MM.1S (cell line): ENCODE measurements around the gene ATP8A1.

ENCODE experiments used
- DNase-seq: peaks from one replicate; pipeline ENCODE4 v3.0.0-alpha.2; 2015
- H2AFZ ChIP-seq: fragments of 300-600 bp; sonication (generic); 2 replicates; pipeline ENCODE4 v1.6.0; 2016; ENCODE audit warnings: antibody characterized with exemption, low read length
- H3F3A ChIP-seq: fragments of 300-600 bp; sonication (generic); 2 replicates; pipeline ENCODE4 v1.6.1; 2016; ENCODE audit warnings: mild to moderate bottlenecking, antibody characterized with exemption, low read length, moderate library complexity, mixed read lengths; ENCODE audit not compliant: insufficient read depth
- H3K27ac ChIP-seq: fragments of 300-600 bp; sonication (generic); 2 replicates; pipeline ENCODE4 v1.5.1; 2016; ENCODE audit warnings: mild to moderate bottlenecking, low read length
- H3K27me3 ChIP-seq: fragments of 300-600 bp; sonication (generic); replicated peaks from 2 replicates; pipeline ENCODE4 v1.6.0; 2016; ENCODE audit warnings: low read length; ENCODE audit not compliant: insufficient read depth
- H3K36me3 ChIP-seq: fragments of 300-600 bp; sonication (generic); replicated peaks from 2 replicates; pipeline ENCODE4 v1.6.1; 2016; ENCODE audit warnings: mild to moderate bottlenecking, low read length, mixed read lengths; ENCODE audit not compliant: insufficient read depth
- H3K4me1 ChIP-seq: fragments of 300-600 bp; sonication (generic); 2 replicates; pipeline ENCODE4 v1.6.1; 2016; ENCODE audit warnings: low read length, mixed read lengths
- H3K4me2 ChIP-seq: fragments of 300-600 bp; sonication (generic); 2 replicates; pipeline ENCODE4 v1.6.0; 2016; ENCODE audit warnings: low read depth, low read length
- H3K4me3 ChIP-seq: fragments of 300-600 bp; sonication (generic); 2 replicates; pipeline ENCODE4 v1.5.1; 2016; ENCODE audit warnings: low read length, mixed read lengths
- H3K79me2 ChIP-seq: fragments of 300-600 bp; sonication (generic); 2 replicates; pipeline ENCODE4 v1.6.1; 2016; ENCODE audit warnings: mixed run types, low read length, mixed read lengths
- H3K9ac ChIP-seq: fragments of 300-600 bp; sonication (generic); 2 replicates; pipeline ENCODE4 v1.6.1; 2016; ENCODE audit warnings: low read length, mixed read lengths
- H3K9me2 ChIP-seq: fragments of 300-600 bp; sonication (generic); replicated peaks from 2 replicates; pipeline ENCODE4 v1.6.1; 2016; ENCODE audit warnings: mild to moderate bottlenecking, low read length, mixed read lengths; ENCODE audit not compliant: insufficient read depth
- H3K9me3 ChIP-seq: fragments of 300-600 bp; sonication (generic); replicated peaks from 2 replicates; pipeline ENCODE4 v1.6.1; 2016; ENCODE audit warnings: mild to moderate bottlenecking, low read length, mixed read lengths; ENCODE audit not compliant: insufficient read depth
- H4K20me1 ChIP-seq: fragments of 300-600 bp; sonication (generic); 2 replicates; pipeline ENCODE4 v1.6.1; 2016; ENCODE audit warnings: mild to moderate bottlenecking, low read length, moderate library complexity, mixed read lengths; ENCODE audit not compliant: insufficient read depth
- CTCF ChIP-seq: fragments of 300-600 bp; sonication (generic); IDR thresholded peaks from 2 replicates; pipeline ENCODE4 v1.5.1; 2016; ENCODE audit warnings: antibody characterized with exemption, low read length, mixed read lengths
- EZH2 ChIP-seq: fragments of 300-600 bp; sonication (generic); optimal IDR thresholded peaks from 2 replicates; pipeline ENCODE3; 2017; ENCODE audit warnings: low read depth, mild to moderate bottlenecking, antibody characterized with exemption, low read length, mixed read lengths
- EZH2phosphoT487 ChIP-seq: fragments of 300-600 bp; sonication (generic); IDR thresholded peaks from 2 replicates; pipeline ENCODE4 v1.6.1; 2018; ENCODE audit warnings: antibody characterized with exemption, low read length

ATP8A1 gene

GRCh38 chr4:42672359-42673081 lies 15.6 kb upstream of the ATP8A1 start:
- H3K4me2 ChIP-seq = no peak overlapping the region
- H3K4me1 ChIP-seq = no peaks in the 10 kb centered on the region
- no peak overlapping the region for H3K4me3 ChIP-seq
- H3K27ac ChIP-seq = no peak overlapping the region
- no peaks in the 10 kb centered on the region for H3K9me2 ChIP-seq
- H4K20me1 ChIP-seq = no peaks in the 10 kb centered on the region
- no peaks in the 10 kb centered on the region for H3K27me3 ChIP-seq
- TF ChIP-seq EZH2 (no peak), EZH2phosphoT487 (no peak), CTCF (no peak)
- no peak overlapping the region for H2AFZ ChIP-seq
- no peaks in the 10 kb centered on the region for H3K36me3 ChIP-seq
- no peaks in the 10 kb centered on the region for H3K79me2 ChIP-seq
- no peaks in the 10 kb centered on the region for H3F3A ChIP-seq
- no peak overlapping the region for H3K9ac ChIP-seq
- DNase-seq = no peak
- H3K9me3 ChIP-seq = no peaks in the 10 kb centered on the region

GRCh38 chr4:42671431-42672194 lies 14.7 kb upstream of the ATP8A1 start:
- H3K9me2 ChIP-seq = no peaks in the 10 kb centered on the region
- H3K4me1 ChIP-seq = no peaks in the 10 kb centered on the region
- H2AFZ ChIP-seq = no peak overlapping the region
- H3K36me3 ChIP-seq = no peaks in the 10 kb centered on the region
- no peak overlapping the region for H3K4me2 ChIP-seq
- no peak overlapping the region for H3K4me3 ChIP-seq
- H3K27me3 ChIP-seq = no peaks in the 10 kb centered on the region
- H3F3A ChIP-seq = no peaks in the 10 kb centered on the region
- H3K27ac ChIP-seq = no peak overlapping the region
- DNase-seq = peak; percentile 37
- H3K79me2 ChIP-seq = no peaks in the 10 kb centered on the region
- no peak overlapping the region for H3K9ac ChIP-seq
- no peaks in the 10 kb centered on the region for H4K20me1 ChIP-seq
- H3K9me3 ChIP-seq = no peaks in the 10 kb centered on the region
- no peak for TF ChIP-seq CTCF
- no peak for TF ChIP-seq EZH2phosphoT487
- TF ChIP-seq EZH2 = no peak

GRCh38 chr4:42658261-42658660 lies 1.4 kb upstream of the ATP8A1 start:
- Histone ChIP-seq H2AFZ (0 out of 2 replicates have a peak overlapping the region, but pooled peaks have one; percentile 7), H3K36me3 (no peaks in the 10 kb centered on the region), H3K4me3 (peak overlapping the region; percentile 76), H3K9me3 (no peaks in the 10 kb centered on the region), H4K20me1 (no peaks in the 10 kb centered on the region), H3K4me1 (peaks cover 24% of the 10 kb centered on the region), H3F3A (peaks cover 21% of the 10 kb centered on the region), H3K79me2 (peaks cover 34% of the 10 kb centered on the region), H3K9ac (peak overlapping the region; percentile 91; the same call in 1 of the 2 replicates), H3K27me3 (no peaks in the 10 kb centered on the region), H3K9me2 (no peaks in the 10 kb centered on the region), H3K4me2 (peak overlapping the region; percentile 65), H3K27ac (peak overlapping the region; percentile 97; the same call in 1 of the 2 replicates)
- no peak for DNase-seq
- TF ChIP-seq CTCF = no peak
- TF ChIP-seq EZH2 = no peak
- no peak for TF ChIP-seq EZH2phosphoT487
